GM18505 (cell line): ENCODE data around the gene POLA1.

ENCODE experiments used
- ATAC-seq: cut with Tn5 transposase; IDR thresholded peaks from one replicate; pipeline ENCODE4 v1.9.1; 2021; ENCODE audit not compliant: unreplicated experiment
- POLR2A ChIP-seq: IDR thresholded peaks from 4 replicates; pipeline ENCODE4 v1.6.1; 2011; ENCODE audit warnings: borderline replicate concordance; ENCODE audit not compliant: insufficient read depth, insufficient read length; ENCODE audit errors: extremely low read depth

POLA1 gene

GRCh38 chrX:24668111-24668510 is 25.6 kb upstream of the POLA1 start:
- no peak for ATAC-seq
- TF ChIP-seq POLR2A = no peak

- no peak for TF ChIP-seq POLR2A
- ATAC-seq = no peak
These were observed 21.0 kb upstream of the POLA1 start for GRCh38 chrX:24672701-24673190.

GRCh38 chrX:24673424-24673823 is 20.3 kb upstream of the POLA1 start:
- no peak for ATAC-seq
- no peak for TF ChIP-seq POLR2A

GRCh38 chrX:24676403-24677024 is 17.2 kb upstream of the POLA1 start:
- no peak for ATAC-seq
- no peak for TF ChIP-seq POLR2A

- TF ChIP-seq POLR2A = no peak
- no peak for ATAC-seq
These were observed 10.8 kb upstream of the POLA1 start for GRCh38 chrX:24682739-24683432.

GRCh38 chrX:24684048-24684447 is 9.7 kb upstream of the POLA1 start:
- TF ChIP-seq POLR2A = no peak
- no peak for ATAC-seq

GRCh38 chrX:24692305-24692704 is 1.4 kb upstream of the POLA1 start:
- TF ChIP-seq POLR2A = no peak
- no peak for ATAC-seq

- no peak for TF ChIP-seq POLR2A
- no peak for ATAC-seq
These were observed 1.1 kb downstream of the POLA1 start for GRCh38 chrX:24694825-24695224.

GRCh38 chrX:24696294-24696693 is 2.6 kb downstream of the POLA1 start:
- TF ChIP-seq POLR2A = no peak
- ATAC-seq = no peak

- peak; percentile 98 for ATAC-seq
- TF ChIP-seq POLR2A = no peak
These were observed 8.9 kb downstream of the POLA1 start for GRCh38 chrX:24702362-24703184.

- no peak for TF ChIP-seq POLR2A
- no peak for ATAC-seq
These were observed 9.4 kb downstream of the POLA1 start for GRCh38 chrX:24703185-24703494.

GRCh38 chrX:24718771-24719170 is 25.1 kb downstream of the POLA1 start:
- ATAC-seq = no peak
- TF ChIP-seq POLR2A = no peak

- no peak for TF ChIP-seq POLR2A
- no peak for ATAC-seq
These were observed 26.3 kb downstream of the POLA1 start for GRCh38 chrX:24720036-24720435.

- no peak for ATAC-seq
- no peak for TF ChIP-seq POLR2A
These were observed 34.8 kb downstream of the POLA1 start for GRCh38 chrX:24728530-24728929.
